WTC11 (cell line): ENCODE measurements around the gene ZFP92. TPM values are rescaled to one million over a fixed set of nuclear protein-coding genes. Genes with fewer than 3 reads are reported as not detected.

Experiments
- ATAC-seq: fragments of 200-7000 bp; cut with Tn5 transposase; 2 replicates; pipeline ENCODE4 v1.10.0; 2021; ENCODE audit warnings: mild to moderate bottlenecking, moderate library complexity
- CTCF ChIA-PET: fragments of 300-600 bp; sonication (Branson Sonifier 250); formaldehyde crosslinking; loops from one replicate; lab custom pipeline; 2021; ENCODE audit warnings: antibody characterized with exemption; lab: Charles Lee
- POLR2A ChIA-PET: fragments of 350-600 bp; sonication (Branson Sonifier 250); formaldehyde crosslinking; loops from one replicate; lab custom pipeline; 2021; ENCODE audit warnings: antibody characterized with exemption; lab: Charles Lee
- DNase-seq: peaks from one replicate; pipeline ENCODE4 v3.0.0; 2021; ENCODE audit warnings: low spot score
- H3K27ac Mint-ChIP-seq: 2 replicates; pipeline ENCODE4 v1.8.0; 2021; ENCODE audit warnings: mixed read lengths
- H3K27me3 Mint-ChIP-seq: 2 replicates; pipeline ENCODE4 v1.8.0; 2021; ENCODE audit warnings: low read depth, mild to moderate bottlenecking, moderate library complexity, mixed read lengths
- H3K36me3 Mint-ChIP-seq: 2 replicates; pipeline ENCODE4 v1.8.0; 2021; ENCODE audit warnings: mixed read lengths
- H3K4me1 Mint-ChIP-seq: 2 replicates; pipeline ENCODE4 v1.8.0; 2022; ENCODE audit warnings: mixed read lengths
- H3K4me3 Mint-ChIP-seq: 2 replicates; pipeline ENCODE4 v1.8.0; 2021; ENCODE audit warnings: mild to moderate bottlenecking, moderate library complexity, mixed read lengths
- H3K9me3 Mint-ChIP-seq: 2 replicates; pipeline ENCODE4 v1.8.0; 2021; ENCODE audit warnings: mixed read lengths
- ARID4B ChIP-seq: sonication (generic); formaldehyde crosslinking; IDR thresholded peaks from 2 replicates; pipeline ENCODE4 v1.8.0; 2023; ENCODE audit warnings: missing genetic modification reagents, mild to moderate bottlenecking, borderline replicate concordance
- ATF3 ChIP-seq: sonication (generic); formaldehyde crosslinking; conservative IDR thresholded peaks from 2 replicates; pipeline ENCODE4 v1.8.1; 2022; ENCODE audit warnings: mild to moderate bottlenecking, missing genetic modification reagents
- E2F4 ChIP-seq: sonication (generic); formaldehyde crosslinking; IDR thresholded peaks from 2 replicates; pipeline ENCODE4 v1.8.1; 2022; ENCODE audit warnings: low read depth, mild to moderate bottlenecking, moderate library complexity, missing genetic modification reagents, borderline replicate concordance
- EMX1 ChIP-seq: fragments of 250-450 bp; sonication (Bioruptor Pico); IDR thresholded peaks from 2 replicates; pipeline ENCODE4 v1.8.0; 2021; ENCODE audit warnings: mild to moderate bottlenecking
- ETV6 ChIP-seq: sonication (generic); formaldehyde crosslinking; IDR thresholded peaks from 2 replicates; pipeline ENCODE4 v1.8.1; 2022; ENCODE audit warnings: mild to moderate bottlenecking, missing genetic modification reagents
- FOXP1 ChIP-seq: sonication (generic); formaldehyde crosslinking; IDR thresholded peaks from 2 replicates; pipeline ENCODE4 v1.8.0; 2022; ENCODE audit warnings: missing genetic modification reagents, mild to moderate bottlenecking, moderate library complexity, borderline replicate concordance
- MXD4 ChIP-seq: fragments of 250-450 bp; sonication (Bioruptor Pico); IDR thresholded peaks from 2 replicates; pipeline ENCODE4 v1.8.0; 2021; ENCODE audit warnings: mild to moderate bottlenecking, moderate library complexity, borderline replicate concordance
- TEAD1 ChIP-seq: sonication (generic); formaldehyde crosslinking; IDR thresholded peaks from 2 replicates; pipeline ENCODE4 v1.8.0; 2022; ENCODE audit warnings: mild to moderate bottlenecking, missing genetic modification reagents
- ZBTB43 ChIP-seq: sonication (generic); formaldehyde crosslinking; IDR thresholded peaks from 2 replicates; pipeline ENCODE4 v1.8.1; 2023; ENCODE audit warnings: mild to moderate bottlenecking, missing genetic modification reagents
- total RNA-seq: library from RNA; stranded (reverse); gene quantifications from 3 replicates; pipeline ENCODE4 v1.2.3, GENCODE V29; 2021

Gene ZFP92
- total RNA-seq, 1 experiment from 2014 or later, result 0.31 TPM

GRCh38 chrX:153454901-153455550 is 43.8 kb downstream of the ZFP92 start (continued):
- TF ChIP-seq ZBTB43 (CRISPR knock-in tag), result no peak

GRCh38 chrX:153455571-153455970 is 44.3 kb downstream of the ZFP92 start:
- ChIA-PET POLR2A (no interaction called here), CTCF (no interaction called here)
- Mint-ChIP-seq H3K9me3 (no peaks in the 10 kb centered on the region), H3K36me3 (peaks cover 9% of the 10 kb centered on the region), H3K4me1 (no peaks in the 10 kb centered on the region), H3K27me3 (no peaks in the 10 kb centered on the region), H3K4me3 (no peak overlapping the region), H3K27ac (no peak overlapping the region)
- no peak for DNase-seq
- no peak for TF ChIP-seq EMX1
- no peak for ATAC-seq

GRCh38 chrX:153456161-153456560 is 44.9 kb downstream of the ZFP92 start:
- no peak for ATAC-seq

More at GRCh38 chrX:153456161-153456560, 44.9 kb downstream of the ZFP92 start:
- Mint-ChIP-seq H3K27ac (no peak overlapping the region), H3K27me3 (no peaks in the 10 kb centered on the region), H3K36me3 (peaks cover 6% of the 10 kb centered on the region), H3K9me3 (no peaks in the 10 kb centered on the region), H3K4me1 (no peaks in the 10 kb centered on the region)
- ChIA-PET POLR2A (no interaction called here), CTCF (no interaction called here)
- TF ChIP-seq ATF3 (CRISPR knock-in tag) (no peak), E2F4 (CRISPR knock-in tag) (no peak), ETV6 (no peak), MXD4 (CRISPR knock-in tag) (no peak), FOXP1 (no peak), TEAD1 (no peak), ARID4B (CRISPR knock-in tag) (no peak), EMX1 (no peak), ZBTB43 (CRISPR knock-in tag) (no peak)
- TF ChIP-seq, all 79 proteins: peak for 0
- H3K4me3 Mint-ChIP-seq, result no peak overlapping the region
- no peak for DNase-seq
